HG02678 (cell line): ENCODE measurements around the gene CELSR1.
"Not testable (repeated sequence)": the region's sequence is repeated elsewhere in the genome, so short reads cannot be mapped to it uniquely, and the experiment has no call there.

Experiments used
- ATAC-seq: cut with Tn5 transposase; IDR thresholded peaks from one replicate; pipeline ENCODE4 v1.9.1; 2021; ENCODE audit warnings: mild to moderate bottlenecking, moderate library complexity; ENCODE audit not compliant: unreplicated experiment

Gene CELSR1

GRCh38 chr22:46483353-46483752 is 54.1 kb downstream of the CELSR1 start:
- ATAC-seq = no peak

DNA sequence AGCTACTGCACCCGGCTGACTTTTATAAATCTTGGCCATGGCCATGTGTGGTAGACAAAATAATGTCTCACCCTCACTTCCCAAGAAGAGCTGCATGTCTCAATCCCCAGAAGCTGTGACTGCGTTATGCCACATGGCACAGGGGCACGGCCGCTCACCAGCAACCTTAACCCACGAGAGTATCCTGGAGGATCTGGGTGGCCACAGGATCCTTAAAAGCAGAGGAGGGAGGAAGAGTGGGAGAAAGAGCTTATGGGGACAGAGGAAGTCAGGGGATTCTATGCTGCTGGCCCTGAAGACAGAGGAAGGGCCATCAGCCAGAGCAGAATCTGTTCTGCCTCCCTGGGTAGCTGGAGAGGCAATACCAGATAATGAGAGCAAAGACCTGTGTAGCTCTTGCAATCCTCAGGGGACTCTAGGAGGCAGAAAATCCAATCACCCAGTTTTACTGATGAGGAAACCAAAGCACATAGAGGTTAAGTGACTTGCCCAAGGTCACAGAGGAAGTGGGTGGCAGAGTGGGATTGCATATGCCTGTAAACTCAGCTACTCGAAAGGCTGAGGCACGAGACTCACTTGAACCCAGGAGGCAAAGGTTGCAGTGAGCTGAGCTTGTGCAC is 55.3 kb downstream of the CELSR1 start:
- ATAC-seq = no peak

DNA sequence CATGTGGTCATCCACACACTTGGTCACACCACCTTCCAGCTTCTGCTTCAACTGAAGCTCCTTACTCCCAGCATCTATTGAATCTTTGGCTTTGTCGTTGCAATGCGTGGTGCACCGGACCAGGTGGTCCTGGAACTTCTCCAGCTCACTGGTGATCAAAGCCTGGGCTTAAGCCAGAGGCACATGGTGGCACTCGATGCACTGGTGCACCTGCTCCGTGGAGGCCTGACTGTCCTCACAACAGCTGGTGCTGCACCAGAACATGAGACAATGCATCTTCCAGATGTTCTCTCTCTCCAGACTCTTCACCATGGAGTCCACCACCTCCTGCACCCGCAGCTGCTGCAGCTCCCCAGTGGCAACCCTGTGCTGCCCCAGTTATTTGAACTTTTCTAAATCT is 56.0 kb downstream of the CELSR1 start:
- ATAC-seq = no peak

DNA sequence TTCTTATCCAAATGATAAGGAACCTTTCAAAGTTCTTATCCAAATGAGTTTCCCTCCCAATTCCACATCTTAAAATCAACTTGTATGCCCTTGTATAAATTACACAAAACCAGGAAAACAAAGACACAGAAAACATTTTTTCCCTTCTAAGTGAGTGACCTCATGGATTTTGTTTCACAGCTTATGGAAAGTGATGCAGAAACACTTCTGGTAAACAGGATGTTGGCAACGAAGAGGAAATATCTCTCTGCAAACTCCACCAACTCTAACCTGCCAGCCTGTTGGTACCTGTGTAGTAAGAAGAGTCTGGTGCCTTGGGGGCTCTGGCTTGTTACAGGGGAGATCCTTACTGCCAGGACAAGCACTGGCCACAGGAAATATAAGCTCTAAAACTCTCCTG is 57.0 kb downstream of the CELSR1 start:
- ATAC-seq = no peak

DNA sequence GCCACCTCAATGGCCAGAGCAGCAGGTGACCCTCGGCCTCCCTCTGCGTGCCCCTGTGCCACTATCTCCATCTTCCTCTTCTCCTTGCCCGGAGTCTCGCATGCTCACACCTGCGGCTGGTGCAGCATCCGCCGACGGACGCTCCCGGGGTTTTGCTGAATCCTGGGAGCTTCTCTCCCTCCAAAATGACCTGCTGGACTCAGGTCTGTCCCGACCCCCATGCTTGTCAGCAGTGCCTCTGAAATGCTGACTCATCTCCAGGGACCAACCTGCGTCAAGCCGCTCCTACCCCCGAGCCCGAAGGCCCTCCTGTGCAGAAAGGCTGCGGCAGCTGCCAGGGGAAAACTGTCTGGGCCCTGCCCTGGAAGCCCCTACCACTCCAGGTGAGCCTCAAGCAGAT is 58.4 kb downstream of the CELSR1 start:
- no peak for ATAC-seq

DNA sequence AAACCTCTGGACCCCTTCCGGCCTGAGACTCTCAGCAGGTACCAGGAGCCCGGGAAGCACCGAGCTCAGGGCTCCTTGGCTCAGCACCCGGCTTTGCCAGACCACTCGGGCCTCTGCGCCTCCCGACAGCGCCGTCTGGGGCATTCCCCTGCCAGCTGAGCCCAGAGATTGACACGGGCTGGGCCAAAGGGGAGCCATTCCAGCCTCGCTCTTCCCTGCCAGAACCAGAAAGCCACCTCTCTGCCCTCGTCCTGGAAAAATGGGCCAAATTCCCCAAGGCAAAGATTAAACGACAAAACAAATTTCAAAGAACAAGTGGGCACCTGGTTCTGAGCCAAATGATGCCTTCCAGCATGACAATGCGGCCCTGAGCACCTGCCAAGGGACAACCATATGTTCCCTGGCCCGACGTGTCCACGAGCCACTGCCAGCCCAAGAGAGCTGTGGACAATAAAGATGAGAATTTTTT is 59.3 kb downstream of the CELSR1 start:
- no peak for ATAC-seq

DNA sequence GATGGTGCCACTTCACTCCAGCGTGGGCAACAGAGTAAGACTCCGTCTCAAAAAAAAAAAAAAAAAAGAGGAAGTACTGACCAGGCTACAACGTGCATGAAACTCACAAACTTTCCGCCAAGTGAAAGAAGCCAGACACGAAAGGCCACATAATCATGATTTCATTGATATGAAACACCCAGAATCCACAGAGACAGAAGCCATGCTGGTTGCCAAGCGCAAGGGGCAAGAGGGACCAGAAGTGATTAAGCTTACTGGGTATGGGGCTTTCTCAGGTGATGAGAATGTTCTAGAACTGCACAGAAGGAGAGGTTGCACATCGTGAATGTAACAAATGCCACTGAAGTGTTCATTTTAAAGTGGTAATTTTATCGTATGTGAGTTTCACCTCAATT is 60.9 kb downstream of the CELSR1 start:
- no peak for ATAC-seq

- ATAC-seq = no peak
Observed at GRCh38 chr22:46473896-46474557, 63.4 kb downstream of the CELSR1 start.

DNA sequence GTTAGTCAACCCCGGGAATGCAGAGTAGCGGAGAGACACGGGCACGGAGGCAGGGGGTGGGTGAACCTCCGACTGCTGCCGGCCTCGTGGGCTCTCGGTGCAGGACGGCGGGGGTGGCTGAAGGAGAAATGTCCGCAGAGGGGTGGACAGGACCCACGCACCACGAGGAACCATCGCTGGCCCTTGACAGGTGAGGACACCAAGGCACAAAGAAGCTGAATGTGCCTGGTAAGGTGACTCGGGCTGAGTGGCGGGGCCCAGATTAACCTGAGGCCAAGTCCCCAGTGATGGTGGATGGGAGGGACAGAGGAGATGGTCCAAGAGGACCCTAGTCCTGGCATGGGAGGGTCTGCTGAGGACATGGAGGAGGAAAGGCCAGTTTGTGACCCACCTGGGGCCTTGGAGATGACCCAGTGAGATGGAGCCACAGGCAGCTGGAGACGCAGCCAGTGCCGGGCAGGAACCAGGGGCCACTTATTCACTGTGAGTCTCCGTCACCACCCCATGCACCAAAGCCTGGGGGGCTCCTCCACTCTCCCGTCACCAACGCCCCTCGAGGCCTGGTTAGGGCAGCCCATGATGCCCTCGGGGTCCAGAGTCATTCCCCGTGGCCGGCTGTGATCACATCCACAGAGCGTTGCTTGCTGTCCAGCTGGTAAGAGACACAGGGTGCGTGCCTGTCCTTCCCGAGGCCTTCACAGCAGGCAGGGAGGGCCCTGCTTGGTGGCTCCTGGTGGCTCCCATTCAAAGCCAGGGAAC is 64.2 kb downstream of the CELSR1 start:
- ATAC-seq = no peak

DNA sequence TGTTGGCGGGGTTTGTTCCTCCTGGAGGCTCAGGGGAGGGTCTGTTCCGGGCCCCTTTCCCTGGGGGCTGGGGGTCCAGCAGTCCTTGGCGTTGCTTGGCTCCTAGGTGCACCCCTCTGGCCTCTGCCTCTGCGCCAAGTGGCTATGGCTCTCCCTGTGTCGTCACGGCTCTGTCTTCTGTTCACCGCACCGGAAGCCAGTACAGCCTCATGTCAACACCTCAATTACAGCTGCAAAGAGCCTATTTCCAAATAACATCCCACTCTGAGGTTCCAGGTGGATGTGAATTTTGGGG is 64.8 kb downstream of the CELSR1 start:
- no peak for ATAC-seq

DNA sequence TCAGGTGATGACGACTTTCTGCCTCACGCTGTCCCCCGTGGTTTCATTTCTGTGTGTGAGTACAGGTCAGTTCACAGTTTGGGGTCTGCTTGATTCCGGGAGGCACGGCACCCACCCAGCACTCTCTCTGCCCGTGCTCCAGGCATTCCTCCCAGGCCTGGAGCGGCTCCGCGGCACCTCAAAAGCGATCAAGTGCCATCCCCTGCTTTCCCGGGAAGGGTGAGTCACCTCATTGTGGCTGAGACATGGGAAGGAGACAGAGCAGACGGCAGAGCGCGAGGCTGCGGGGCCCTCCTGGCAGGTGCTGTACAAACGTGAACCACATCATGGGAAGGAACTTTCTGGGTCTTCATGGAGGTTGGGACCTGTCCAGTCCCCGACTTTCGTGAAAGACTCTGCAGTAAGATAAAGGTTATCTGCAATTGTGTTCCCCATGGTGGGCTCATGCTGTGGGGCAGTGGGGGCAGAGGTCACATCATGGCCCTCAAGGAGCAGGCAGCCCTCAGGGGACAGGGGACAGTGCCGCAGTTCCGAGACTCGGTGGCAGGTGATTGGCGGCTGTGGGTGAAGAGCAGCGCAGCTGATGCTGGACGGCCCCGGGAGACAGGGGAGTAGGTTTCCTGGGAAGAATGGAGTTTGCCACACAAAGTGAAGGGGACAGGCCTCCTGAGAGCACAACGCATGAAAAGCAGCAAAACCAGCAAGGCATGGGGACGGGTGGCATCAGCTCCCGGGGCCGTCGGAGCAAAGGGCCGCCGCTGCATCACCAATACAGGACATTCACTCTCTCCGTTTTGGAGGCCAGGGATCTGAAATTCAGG is 65.3 kb downstream of the CELSR1 start:
- ATAC-seq = no peak

DNA sequence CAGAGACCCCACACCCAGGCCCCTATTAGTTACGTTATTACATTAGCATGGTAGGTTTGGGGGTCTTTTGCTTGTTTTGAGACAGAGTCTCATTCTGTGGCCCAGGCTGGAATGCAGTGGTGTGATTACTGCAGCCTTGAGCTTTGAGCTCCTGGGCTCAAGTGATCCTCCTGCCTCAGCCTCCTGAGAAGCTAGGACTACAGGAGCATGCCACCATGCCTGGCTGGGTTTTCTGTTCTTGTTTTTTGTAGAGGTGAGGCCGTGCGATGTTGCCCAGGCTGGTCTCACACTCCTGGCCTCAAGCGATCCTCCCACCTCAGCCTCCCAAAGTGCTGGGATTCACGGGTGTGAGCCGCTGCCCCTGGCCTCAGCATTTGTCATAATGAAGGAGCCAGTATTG is 66.1 kb downstream of the CELSR1 start:
- not testable (repeated sequence) for ATAC-seq

GRCh38 chr22:46469711-46470110 is 67.7 kb downstream of the CELSR1 start:
- ATAC-seq = no peak

DNA sequence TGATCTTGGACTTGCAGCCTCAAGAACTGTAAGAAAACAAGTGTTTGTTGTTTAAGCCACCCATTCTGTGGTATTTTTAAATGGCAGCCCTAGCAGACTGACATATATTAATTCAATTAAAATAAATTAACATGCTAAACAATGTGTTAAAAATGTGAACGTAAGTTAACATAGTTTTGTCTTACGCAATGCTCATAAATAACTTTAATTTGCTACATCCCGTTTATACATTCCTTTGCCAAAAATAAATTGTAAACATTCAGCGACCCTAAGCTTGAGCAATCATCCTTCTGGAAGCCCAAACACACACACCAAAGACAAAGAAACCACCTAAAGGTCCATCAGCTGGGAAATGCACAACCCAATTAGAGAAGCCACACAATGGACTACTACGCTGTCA is 70.4 kb downstream of the CELSR1 start:
- no peak for ATAC-seq

- no peak for ATAC-seq
Observed at GRCh38 chr22:46466255-46466676, 71.2 kb downstream of the CELSR1 start.

GRCh38 chr22:46465793-46466192 is 71.6 kb downstream of the CELSR1 start:
- ATAC-seq = no peak

DNA sequence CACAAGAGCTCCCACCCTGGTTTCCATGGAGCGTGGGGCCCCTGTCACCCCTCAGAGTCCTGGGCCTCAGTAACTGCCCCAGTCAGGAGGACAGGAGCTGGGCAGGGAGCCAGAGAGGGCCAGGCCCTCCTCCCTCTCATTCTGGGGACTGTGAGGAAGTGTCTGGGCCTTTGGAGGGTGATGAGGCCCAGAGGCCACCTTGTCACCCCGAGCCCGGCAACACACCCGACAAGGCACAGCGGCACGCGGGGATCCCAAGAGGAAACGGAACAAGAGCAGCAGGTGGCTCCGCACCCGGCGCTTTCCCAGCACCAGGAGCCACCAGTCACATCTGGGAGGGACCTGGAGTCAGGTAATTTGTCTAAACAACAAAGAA is 72.1 kb downstream of the CELSR1 start:
- ATAC-seq = no peak

GRCh38 chr22:46464701-46465344 is 72.6 kb downstream of the CELSR1 start:
- no peak for ATAC-seq

DNA sequence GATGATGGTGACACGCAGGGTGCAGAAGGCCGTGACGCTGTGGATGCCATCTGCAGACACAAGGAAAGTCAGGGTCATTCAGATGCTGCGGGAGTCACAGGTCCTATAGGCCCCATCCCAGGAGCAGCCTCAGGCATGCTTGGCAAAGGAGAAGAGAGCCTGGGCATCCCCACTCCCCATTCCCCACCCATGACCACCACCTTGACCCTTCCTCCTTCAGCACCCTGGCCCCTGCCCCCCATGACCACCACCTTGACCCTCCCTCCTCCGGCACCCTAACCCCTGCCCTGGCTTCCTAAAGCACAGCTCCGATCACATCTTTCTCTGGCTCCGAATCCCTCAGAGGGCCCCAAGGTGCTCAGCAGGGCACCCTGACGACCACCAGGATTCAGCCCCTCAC is 73.1 kb downstream of the CELSR1 start:
- no peak for ATAC-seq

GRCh38 chr22:46463435-46464227 is 73.8 kb downstream of the CELSR1 start:
- ATAC-seq = no peak
